ENCODE data around the gene RTP3.
"Not testable (repeated sequence)": the region's sequence is repeated elsewhere in the genome, so short reads cannot be mapped to it uniquely, and the experiment has no call there.

RTP3 gene

DNA sequence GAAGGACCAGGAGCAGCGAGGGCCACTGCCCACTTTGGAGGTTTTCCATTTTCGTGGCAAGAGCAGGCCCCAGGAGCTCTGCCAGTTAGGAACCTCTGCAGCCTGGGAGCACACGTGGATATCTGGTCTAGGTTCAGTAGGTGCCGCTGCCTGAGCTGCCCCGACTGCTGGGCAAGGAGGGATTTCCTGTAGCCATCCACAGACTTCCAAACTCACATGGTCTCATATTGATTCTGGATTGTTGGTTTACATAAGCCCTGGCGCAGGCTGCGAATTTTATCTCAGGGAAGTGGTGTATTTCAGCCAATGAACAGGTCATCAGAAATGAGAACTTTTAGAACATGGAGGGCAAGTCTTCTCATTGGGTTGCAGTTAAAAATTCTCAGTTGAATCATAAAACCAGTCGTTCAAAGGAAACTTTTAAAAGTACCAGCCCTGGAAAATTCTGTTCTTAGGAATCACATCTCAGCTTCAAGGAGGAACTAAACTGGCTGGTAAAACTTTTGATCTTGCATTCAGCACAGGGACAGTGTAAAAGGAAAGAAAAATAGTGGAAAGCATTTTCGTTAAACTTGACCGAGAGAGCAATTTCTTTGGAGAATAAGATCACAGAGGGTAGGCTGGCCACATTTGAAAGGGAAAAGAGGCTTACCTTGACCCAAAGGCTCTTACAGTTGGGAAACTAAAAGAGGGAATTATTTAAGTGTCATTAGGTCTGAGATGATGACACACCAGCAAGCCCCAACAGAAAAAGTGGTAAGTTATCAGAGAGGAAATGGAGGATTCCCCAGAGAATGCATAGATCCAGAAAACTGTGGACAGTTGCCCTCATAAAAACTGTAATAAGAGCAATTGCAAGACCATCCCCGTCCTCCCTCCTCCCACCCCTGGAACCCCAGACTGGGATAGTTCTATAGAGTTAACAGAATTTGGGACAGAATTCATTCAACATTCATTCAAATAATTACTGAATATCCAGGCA lies 6.4 kb upstream of the RTP3 start:
- DNase-seq, result no peak

DNA sequence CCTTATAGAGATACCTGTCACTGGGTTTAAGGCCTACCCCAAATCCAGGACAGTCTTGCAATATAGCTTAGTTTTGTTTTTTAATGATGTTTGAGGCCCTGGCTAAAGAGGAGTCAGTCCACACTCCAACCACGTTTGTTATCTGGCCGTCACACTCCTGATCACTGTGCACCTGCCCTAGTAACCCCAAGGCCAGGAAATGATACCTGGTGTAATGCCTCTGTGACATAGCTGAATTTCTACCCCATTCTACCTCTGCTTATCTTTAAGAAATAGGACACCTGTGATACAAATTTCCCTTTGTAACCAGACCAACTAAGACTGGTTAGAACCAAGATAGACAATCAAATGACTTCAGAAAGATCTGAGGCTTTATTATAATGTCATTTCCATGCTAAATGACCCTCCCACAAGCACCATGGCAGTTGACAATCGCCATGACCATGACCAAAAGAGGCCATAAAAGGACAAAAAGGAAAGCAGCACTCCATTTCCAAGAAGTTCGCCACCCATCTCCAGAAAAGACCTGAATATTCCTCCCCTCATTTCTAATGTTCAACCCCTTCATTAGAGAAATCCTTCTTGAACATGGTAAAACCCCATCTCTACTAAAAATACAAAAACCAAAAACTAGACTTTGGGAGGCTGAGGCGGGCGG lies 4.8 kb upstream of the RTP3 start:
- no peak for DNase-seq

DNA sequence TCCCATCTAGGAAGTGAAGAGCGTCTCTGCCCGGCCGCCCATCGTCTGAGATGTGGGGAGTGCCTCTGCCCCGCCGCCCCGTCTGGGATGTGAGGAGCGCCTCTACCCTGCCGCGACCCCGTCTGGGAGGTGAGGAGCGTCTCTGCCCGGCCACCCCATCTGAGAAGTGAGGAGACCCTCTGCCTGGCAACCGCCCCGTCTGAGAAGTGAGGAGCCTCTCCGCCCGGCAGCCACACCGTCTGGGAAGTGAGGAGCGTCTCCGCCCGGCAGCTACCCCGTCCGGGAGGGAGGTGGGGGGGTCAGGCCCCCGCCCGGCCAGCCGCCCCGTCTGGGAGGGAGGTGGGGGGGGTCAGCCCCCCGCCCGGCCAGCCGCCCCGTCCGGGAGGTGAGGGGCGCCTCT lies 3.3 kb upstream of the RTP3 start:
- not testable (repeated sequence) for DNase-seq

DNA sequence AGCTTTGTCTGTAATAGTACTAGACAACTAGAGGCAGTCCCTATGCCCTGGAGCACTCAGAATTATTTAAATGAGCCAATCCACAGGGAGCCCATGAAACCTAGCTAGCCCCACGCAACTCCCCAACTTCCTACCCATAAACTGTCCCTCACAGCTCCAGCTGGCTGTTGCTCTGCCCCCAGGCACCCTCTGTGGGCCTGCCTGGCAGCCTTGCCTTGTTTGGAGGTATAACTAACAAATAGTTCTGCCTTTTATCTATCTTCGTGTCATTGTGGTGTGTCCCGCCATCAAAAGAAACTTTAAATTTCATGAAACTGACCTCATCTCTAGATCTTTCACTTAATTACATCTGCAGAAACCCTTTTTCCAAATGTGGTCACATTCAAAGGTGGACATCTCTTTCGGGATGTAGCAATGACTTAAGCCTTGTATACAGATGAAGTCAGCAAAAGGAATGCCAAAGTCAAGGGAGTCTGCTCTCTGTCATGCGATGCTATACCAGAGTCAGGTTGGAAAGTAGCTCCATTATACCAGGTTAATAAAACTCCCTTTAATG lies 1.8 kb upstream of the RTP3 start:
- DNase-seq, result no peak

DNA sequence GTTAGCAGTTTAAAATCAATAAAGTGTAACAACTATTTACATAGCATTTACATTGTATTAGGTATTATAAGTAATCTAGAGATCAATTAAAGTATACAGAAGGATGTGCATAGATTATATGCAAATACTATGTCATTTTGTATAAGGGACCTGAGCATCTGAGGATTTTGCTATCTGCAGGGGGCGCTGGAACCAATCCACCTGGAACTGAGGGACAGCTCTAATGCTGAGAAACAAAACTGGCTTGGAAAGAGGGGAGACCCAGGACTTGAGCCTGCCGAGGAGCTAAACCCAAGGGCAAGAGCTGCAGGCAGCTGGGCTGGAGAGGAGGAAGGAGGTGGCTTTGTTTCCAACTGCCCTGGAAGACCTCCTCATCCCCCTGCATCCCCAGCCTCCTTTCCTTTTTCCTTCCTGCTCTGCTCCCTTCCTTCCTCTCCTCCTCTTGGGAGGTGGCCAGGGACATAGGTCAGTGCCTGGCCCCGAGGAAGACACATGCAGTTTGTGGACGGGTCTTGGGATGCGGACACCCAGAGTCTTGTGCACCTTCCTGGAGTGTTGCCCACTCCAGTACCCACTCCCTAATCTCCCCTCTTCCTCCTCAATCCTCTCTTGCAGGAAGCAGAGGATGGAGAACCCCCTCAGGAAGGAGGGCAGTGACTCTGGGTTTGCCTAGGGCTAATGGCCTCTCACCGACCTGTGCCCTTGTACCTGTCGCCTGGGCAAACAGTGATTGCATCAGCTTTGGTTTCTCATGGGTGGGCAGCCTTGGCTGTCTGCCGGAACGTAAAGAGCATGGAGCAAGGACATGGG lies 825 bp upstream of the RTP3 start:
- no peak for DNase-seq

DNA sequence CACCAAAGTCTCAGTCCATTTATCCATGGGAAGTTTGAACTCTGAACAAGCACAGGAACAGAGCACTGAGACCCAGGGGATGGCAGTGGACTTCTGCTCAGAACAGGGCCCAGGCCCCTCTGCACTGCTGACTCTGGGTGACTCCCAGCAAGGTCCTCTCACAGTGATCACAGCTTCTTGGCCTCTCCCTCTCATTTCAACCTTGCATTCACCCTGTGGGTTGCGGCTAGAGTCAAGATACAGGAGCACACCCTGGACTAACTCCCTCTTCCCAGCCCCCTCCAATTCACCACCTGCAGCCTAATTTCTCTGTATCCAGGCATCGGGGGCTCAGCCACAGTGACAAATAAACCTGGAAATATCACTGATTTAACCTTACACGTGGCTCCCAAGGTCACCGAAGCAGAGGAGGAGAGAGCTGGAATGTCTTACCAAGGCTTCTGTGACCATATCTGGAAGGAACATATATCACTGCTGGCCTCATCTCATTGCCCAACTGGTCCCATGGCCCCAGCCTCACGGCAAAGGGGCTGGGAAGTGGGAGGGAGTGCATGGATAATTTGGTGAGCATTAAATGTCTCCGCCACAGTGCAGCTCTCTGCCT lies 1.2 kb downstream of the RTP3 start:
- DNase-seq, result no peak

DNA sequence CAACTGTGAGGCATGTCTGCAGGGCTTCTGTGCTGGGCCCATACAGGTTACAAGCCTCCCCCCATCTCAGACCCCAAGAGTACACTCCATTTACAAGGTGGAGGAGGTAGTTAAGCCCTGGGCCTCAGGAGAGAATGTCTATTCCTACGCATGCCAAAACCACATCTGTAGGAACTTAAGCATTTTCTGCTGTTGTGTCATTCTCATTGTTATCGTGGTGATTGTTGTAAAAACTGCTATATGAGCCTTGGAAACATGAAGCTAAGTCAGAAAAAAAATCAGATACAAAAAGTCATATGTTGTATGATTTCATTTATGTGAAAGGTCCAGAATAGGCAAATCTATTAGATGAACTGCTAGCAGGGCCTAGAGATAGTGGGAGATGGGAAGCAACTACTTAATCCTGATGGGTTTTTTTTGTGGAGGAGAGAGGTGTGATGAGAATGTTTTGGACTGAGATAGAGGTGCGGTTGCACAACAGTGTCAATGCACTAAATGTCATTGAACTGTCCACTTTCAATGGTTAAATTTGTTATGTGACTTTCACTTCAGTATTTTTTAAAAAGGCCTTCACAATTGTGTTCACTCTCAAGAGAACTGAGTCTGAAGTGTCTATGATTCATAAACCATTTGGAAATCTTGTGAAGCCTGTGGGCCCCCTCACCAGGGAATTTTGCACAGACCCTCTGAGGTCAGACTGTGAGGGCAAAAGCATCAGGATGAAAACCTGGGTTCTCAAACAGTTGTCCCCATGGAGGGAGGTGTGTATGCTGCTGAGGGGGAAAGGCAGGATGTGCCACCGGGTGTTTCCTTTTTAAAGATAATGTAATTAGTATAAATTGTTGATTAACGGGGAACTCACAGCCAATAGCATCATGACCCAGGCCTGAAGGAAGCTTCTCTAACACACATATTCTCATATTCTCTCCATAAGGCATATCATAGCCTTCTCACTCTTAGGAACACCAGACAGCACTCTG lies 3.2 kb downstream of the RTP3 start:
- no peak for DNase-seq

DNA sequence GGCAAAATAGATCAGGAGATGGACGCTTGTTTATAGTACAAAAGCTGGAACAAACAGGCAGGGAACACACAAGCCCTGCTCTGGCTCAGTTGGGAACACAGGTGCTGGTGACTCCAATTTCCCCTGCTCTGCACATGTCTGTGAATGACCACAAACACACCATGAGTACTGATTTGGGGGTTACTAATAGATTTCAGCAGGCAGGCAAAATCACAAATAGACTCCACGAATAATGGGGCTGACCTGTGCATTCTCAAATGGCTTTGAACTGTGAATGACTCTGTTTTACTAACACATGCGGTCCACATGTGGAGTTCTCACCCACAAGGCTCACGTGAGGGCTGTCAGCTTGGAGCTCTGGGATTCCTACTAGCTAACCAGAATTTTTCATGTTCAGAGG lies 3.9 kb downstream of the RTP3 start:
- no peak for DNase-seq

DNA sequence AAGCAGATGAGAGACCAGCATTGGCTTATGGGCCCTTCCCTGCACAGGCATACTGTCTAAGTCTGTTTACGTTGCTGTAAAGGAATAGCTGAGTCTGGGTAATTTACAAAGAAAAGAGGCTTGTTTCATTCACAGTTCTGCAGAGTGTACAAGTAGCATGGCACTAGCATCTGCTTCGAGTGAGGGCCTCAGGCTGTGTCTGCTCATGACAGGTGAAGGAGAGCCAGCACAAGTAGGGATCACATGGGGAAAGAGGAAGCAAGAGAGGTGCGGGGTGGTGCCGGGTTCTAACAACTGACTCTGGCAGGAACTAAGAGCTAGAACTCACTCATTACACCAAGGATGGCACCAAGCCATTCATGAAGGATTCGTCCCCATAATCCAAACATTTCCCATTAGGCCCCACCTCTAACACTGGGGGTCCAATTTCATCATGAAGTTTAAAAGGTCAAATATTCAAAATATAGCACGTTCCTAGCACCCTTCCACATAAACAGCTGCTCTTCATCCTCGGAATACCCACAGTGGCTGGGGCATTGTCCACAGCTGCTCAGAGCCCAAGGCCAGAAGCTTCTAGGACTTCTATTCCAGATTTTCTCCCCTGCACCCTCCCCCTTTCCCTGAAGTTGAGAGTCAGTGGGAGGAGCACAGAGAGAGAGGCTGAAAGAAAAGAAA lies 5.6 kb downstream of the RTP3 start:
- DNase-seq, result no peak

DNA sequence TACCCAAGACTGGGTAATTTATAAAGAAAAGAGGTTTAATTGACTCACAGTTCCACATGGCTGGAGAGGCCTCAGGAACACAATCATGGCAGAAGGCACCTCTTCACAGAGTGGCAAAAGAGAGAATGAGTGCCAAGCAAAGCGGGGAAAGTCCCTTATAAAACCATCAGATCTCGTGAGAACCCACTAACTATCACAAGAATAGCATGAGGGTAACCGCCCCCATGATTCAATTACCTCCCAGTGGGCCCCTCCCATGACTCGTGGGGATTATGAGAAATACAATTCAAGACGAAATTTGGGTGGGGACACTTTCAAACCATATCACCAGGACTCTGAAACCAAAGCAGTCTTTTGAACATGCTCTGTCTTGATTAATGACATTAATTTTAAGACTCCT lies 7.0 kb downstream of the RTP3 start:
- no peak for DNase-seq

DNA sequence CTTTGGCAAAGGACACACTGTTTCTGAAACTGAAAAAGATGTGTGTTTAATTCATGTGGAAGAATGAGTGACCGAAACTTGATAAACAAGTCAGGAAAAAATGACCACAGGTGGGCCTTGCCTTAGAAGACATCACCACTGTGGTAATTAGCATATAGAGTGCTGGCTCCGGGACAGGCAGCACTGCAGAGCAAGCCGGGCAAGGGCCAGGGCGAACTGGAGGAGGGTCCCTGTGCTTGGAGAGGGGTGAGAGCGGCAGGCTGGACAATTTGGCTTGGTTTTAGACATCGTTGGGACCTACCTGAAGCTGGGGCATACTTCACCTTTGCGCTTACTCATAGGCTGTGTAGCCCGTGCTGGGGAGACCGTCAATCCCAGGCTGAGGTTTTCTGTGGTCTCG lies 8.2 kb downstream of the RTP3 start:
- no peak for DNase-seq

DNA sequence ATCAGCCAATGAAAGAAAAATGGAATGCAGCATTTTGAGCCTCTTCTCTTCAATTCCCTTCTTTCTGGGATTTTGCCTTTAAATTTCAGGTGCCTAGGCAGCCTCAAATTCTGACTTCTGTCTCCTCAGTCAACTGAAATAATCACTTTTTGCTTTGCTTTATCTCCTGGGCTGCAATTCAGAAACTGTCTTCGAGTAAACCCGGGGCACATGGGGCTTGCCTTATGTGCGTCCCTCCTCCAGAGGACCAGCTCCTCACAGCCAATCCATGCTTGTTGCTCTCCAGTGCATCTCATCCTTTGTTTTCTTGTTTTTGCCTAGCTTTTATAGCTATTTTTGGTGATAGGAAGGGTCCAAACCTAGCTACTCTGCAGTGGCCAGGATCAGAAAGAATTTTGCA lies 8.8 kb downstream of the RTP3 start:
- no peak for DNase-seq

DNA sequence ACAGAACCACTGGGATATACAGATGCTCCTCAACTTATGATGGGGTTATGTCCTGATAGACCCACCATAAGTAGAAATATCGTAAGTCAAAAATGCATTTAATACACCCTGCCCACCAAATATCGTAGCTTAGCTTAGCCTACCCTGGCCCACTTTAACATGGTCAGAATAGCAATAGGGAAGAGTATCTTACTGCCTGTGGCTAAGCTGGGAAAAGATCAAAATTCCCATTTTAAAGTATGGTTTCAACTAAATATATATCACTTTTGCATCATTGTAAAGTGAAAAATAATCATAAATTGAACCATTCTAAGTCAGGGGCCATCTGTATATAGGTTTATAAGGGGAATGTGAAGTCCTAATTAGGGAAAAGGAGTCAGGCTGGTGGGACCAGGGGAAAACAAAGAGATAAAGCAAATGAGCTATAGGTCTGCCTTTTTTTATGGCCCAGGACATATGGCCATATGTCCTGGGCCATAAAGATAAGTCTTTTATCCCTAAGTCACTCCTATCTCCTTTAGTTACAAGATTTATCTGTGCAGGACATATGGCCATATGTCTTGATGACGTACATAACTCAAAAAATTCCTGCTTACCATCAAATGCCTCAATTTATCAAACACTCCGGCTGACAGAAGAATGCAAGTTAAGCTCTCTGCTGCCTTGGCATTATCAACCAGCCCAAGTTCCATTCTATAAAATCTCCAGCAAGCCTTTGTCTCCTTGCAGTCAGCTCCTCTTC lies 11.2 kb downstream of the RTP3 start:
- DNase-seq, result no peak

DNA sequence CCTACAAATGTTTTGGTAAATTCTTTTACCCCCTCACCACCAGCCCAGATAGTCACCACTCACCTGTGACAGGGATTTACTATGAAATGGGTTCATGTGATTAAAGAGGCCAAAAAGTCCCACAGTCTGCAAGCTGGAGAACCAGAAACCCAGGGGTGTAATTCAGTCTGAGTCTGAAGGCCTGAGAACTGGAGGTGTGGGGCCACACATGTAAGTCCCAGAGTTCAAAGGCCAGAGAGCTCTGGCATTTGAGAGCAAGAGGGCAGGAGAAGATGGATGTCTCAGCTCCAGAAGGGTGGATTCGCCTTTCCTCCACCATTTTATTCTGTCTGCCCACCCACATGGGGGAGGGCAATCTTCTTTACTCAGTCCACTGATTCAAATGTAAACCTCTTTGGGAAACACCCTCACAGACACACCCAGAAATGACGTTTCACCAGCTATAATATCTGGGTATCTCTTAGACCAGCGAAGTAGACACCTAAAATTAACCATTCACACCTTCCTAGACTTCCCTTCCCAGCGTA lies 11.9 kb downstream of the RTP3 start:
- no peak for DNase-seq

DNA sequence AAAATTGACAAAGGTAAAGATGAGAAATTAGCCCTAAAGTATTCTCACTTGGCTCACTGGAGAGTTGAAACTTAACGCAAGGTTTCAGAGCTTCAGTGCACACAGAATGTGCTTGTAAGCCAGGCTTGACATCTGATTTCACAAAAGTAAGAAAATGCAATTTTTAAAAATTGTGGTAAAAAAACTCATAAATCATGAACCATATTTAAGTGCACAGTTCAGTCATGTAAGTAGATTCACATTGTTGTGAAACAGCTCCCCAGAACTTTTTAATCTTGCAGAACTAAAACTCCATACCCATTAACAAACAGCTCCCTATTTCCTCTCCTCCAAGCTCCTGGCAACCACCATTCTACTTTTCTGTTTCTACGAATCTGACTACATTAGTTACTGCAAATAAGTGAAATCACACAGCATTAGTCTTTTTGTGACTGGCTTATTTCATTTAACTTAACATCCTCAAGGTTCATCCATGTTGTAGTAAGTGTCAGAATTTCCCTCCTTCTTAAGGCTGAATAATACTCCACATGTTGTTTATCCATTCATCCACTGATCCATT lies 14.5 kb downstream of the RTP3 start:
- no peak for DNase-seq

DNA sequence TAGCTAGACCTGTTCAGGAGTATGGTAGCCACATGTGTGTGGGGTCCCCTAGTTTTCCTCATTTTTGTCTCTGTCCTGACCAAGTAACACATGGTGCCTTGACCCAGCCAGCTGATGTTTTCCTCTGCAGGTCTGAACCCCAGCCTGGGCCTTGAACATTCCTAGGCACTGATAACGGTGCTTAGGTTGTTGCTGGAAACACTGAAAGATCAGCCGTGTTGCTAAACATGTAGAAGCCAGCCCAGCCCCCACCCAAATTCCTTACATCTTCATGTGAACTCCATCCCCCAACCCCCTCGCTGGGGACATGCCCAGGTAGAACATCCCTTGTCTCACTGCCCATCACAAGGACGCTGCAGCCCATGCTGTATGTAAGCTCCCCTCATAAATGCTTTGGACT lies 18.7 kb downstream of the RTP3 start:
- no peak for DNase-seq

DNA sequence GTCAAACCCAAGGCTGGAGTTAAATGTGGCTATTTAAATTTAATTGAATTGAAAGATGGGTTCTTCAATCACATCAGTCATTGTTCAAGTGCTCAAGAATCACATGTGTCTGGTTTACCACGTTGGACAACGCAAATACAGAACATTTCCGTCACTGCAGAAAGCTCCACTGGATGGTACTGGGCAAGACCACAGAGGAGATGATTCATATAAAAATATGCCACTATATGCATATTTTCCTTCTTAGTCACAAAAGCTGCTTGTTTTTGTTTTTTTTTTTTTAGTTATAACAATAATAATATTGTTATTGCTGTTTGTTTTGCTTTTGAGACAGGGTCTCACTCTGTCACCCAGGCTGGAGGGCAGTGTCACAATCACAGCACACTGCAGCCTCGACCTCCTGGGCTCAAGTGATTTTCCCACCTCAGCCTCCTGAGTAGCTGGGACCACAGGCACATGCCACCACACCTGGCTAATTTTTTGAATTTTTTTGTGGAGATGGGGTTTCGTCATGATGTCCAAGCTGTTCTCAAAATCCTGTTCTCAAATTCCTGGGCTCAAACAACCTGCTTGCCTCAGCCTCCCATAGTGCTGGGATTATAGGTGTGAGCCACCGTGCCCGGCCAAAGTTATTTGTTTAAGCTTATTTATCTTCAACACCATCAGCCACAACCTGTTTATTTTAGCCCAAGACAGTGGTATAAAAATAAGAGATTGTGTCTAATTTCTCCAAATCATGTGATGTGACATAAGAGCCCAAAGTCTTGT lies 19.4 kb downstream of the RTP3 start:
- no peak for DNase-seq

DNA sequence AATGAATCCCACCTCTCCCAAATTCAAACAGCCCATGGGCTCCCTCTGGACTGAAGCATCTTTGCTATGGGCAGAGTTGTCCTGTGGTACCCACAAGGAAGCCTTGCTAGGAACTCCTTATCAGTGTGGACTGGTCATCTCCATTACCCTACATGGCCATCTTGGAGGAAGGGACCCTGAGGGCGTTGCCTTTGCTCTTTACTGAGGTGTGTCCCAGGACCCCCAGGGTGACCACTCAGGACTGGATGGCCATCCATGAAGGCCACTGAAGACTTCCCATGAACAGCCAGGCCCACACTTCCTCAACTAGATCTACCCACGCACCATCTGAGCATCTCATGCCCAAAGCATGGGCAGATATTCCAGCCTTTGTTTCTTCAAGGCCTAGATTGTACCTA lies 20.0 kb downstream of the RTP3 start:
- DNase-seq, result no peak

DNA sequence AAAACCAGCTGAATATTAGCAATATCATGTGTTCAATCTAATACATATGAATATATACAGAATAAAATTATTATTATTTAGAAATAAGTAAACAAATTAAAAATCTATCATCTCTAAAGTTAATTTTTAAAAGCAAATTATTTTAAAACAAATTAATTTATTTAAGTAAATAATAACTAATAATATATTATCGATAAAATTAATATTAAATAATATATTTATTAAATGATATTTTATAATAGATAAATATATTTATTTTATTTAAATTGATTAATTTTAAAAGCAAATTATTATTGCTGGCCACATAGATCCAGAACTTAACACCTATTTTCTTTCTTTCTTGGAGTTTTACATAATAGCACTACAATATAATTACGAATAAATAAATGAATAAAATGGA lies 22.2 kb downstream of the RTP3 start:
- no peak for DNase-seq
